ENCODE measurements around the gene AUP1. TPM values are rescaled to one million over a fixed set of nuclear protein-coding genes. Genes with fewer than 3 reads are reported as not detected.

Gene AUP1
- polyA plus RNA-seq, 2 of the 4 experiments (the other 2 are of a cell fraction): 129 to 164 TPM

- FAIRE-seq: no peak
- H3K4me2 ChIP-seq: peak within 1 kb of the TSS; percentile 94
- H3K4me3 ChIP-seq: peak within 1 kb of the TSS; percentile 50
- peak in 1 of 2 experiments; percentile 51 for DNase-seq (ENCODE audit: low read depth in 1 of 2, low spot score in 1 of 2)
- ChIA-PET CTCF (interaction anchor here (1.5 to 1.7 kb wide), 2 partner anchors 17 to 32 kb away, joined by 4 to 8 read pairs; partner anchors contain the start of genes CCDC142 and TTC31), POLR2A (interaction anchor here (0.6 to 0.7 kb wide), 2 partner anchors 37 to 316 kb away, joined by 4 to 8 read pairs; no protein-coding TSS in a partner anchor)
- ATAC-seq: peak; percentile 40 to 69
- 80% methylated on average over 58 of the region's 82 CpGs for WGBS (ENCODE audit: missing lambda C conversion rate)
- no peaks in the 10 kb centered on the region for H3K9me3 ChIP-seq
- H3K27ac ChIP-seq: peak within 1 kb of the TSS; percentile 58 to 84; a peak in 5 of 6 replicates
- H3K4me1 ChIP-seq: peaks cover 6% of the 10 kb centered on the region; the same call in 1 of the 3 replicates
- TF ChIP-seq HOXB5 (CRISPR knock-in tag; IDR thresholded peaks at IDR 0.05): no peak
- TF ChIP-seq ELK1 (IDR thresholded peaks at IDR 0.05; ENCODE audit: low read depth, low read length): no peak
- TF ChIP-seq JUN (IDR thresholded peaks at IDR 0.05): 0 out of 5 replicates have a peak, but pooled peaks of 1 of the 2 experiments have one; percentile 19
- no peak for TF ChIP-seq BCL3 (IDR thresholded peaks at IDR 0.05)
These were observed 14.9 kb downstream of the AUP1 start, which contains the start of gene TLX2 for GRCh38 chr2:74514368-74515270. TLX2 (plus strand) TSS chr2:74514450; CDS start chr2:74514807, 357 bp downstream.

- peaks cover 6% of the 10 kb centered on the region; the same call in 1 of the 3 replicates for H3K4me1 ChIP-seq
- WGBS (ENCODE audit: missing lambda C conversion rate): 25% methylated on average over 48 of the region's 52 CpGs
- no peaks in the 10 kb centered on the region for H3K9me3 ChIP-seq
- CTCF ChIA-PET: interaction anchor here (1.0 to 1.5 kb wide), 4 partner anchors 18 to 78 kb away, joined by 3 to 4 read pairs (median 4); no protein-coding TSS in a partner anchor
- DNase-seq (ENCODE audit: low read depth in 1 of 2, low spot score in 1 of 2) (no peak), FAIRE-seq (no peak), ATAC-seq (peak; percentile 55 to 62; a peak in 5 of 6 replicates)
- peak overlapping the region; percentile 50 for H3K4me3 ChIP-seq
- H3K27ac ChIP-seq: peak overlapping the region; percentile 58 to 84; a peak in 5 of 6 replicates
- peak overlapping the region; percentile 94 for H3K4me2 ChIP-seq
- POLR2A ChIA-PET: interaction anchor here (0.6 to 0.7 kb wide), 2 partner anchors 36 to 315 kb away, joined by 4 to 8 read pairs; no protein-coding TSS in a partner anchor
- TF ChIP-seq ZC3H11A (IDR thresholded peaks at IDR 0.05) (no peak), RNF2 (IDR thresholded peaks at IDR 0.05; ENCODE audit: borderline replicate concordance, low read depth) (peak; percentile 100), JUN (IDR thresholded peaks at IDR 0.05) (0 out of 5 replicates have a peak, but pooled peaks of 1 of the 2 experiments have one; percentile 19), MAX (IDR thresholded peaks at IDR 0.05) (peak; percentile 25; the same call in 1 of the 2 replicates), NPAS2 (CRISPR knock-in tag; IDR thresholded peaks at IDR 0.05; ENCODE audit: borderline replicate concordance) (no peak), KDM5A (IDR thresholded peaks at IDR 0.05) (no peak), POLR2AphosphoS2 (conservative IDR thresholded peaks at IDR 0.05; ENCODE audit: low read length) (no peak), RCOR1 (IDR thresholded peaks at IDR 0.05; ENCODE audit: low read depth, low read length) (no peak), EHF (CRISPR knock-in tag; IDR thresholded peaks at IDR 0.05) (no peak), HES2 (IDR thresholded peaks at IDR 0.05) (no peak), HOXB5 (CRISPR knock-in tag; IDR thresholded peaks at IDR 0.05) (no peak), ZSCAN20 (CRISPR knock-in tag; IDR thresholded peaks at IDR 0.05) (no peak), KDM1A (IDR thresholded peaks at IDR 0.05; ENCODE audit: low read depth) (no peak), EP300 (IDR thresholded peaks at IDR 0.05) (no peak), ZFP36 (IDR thresholded peaks at IDR 0.05; ENCODE audit: borderline replicate concordance, partially characterized antibody) (peak; percentile 97), BHLHE40 (IDR thresholded peaks at IDR 0.05; ENCODE audit: low read depth, low read length) (no peak), ESRRA (IDR thresholded peaks at IDR 0.05; ENCODE audit: borderline replicate concordance, low read length) (no peak), PBX3 (IDR thresholded peaks at IDR 0.05) (no peak), ATOH8 (CRISPR knock-in tag; IDR thresholded peaks at IDR 0.05; ENCODE audit: low read depth) (no peak), CBX8 (IDR thresholded peaks at IDR 0.05) (peak; percentile 100), JUNB (IDR thresholded peaks at IDR 0.05) (no peak), FOXS1 (CRISPR knock-in tag; IDR thresholded peaks at IDR 0.05) (no peak), TFCP2L1 (CRISPR knock-in tag; IDR thresholded peaks at IDR 0.05) (no peak), RARB (CRISPR knock-in tag; IDR thresholded peaks at IDR 0.05) (no peak), GATA3 (IDR thresholded peaks at IDR 0.05; ENCODE audit: borderline replicate concordance) (no peak), HOXA7 (CRISPR knock-in tag; IDR thresholded peaks at IDR 0.05) (no peak), USF2 (IDR thresholded peaks at IDR 0.05) (no peak)
These were observed 15.7 kb downstream of the AUP1 start for GRCh38 chr2:74513605-74514367.

All from A549 (cell line).